Hepatocyte (in vitro differentiated cells): ENCODE results near the gene MAPK8IP1. TPM values are rescaled to one million over a fixed set of nuclear protein-coding genes. Genes with fewer than 3 reads are reported as not detected.

Experiments used
- DNase-seq: peaks from one replicate; pipeline ENCODE4 v3.0.0-alpha.2; 2016; ENCODE audit warnings: low spot score
- H2AFZ ChIP-seq: fragments of 200-600 bp; sonication (generic); 2 replicates; pipeline ENCODE4 v1.6.0; 2016; ENCODE audit warnings: antibody characterized with exemption, mild to moderate bottlenecking
- H3K27ac ChIP-seq: fragments of 200-600 bp; sonication (generic); 2 replicates; pipeline ENCODE4 v1.5.1; 2016; ENCODE audit warnings: mild to moderate bottlenecking
- H3K27me3 ChIP-seq: fragments of 200-600 bp; sonication (generic); 2 replicates; pipeline ENCODE4 v1.6.1; 2016
- H3K36me3 ChIP-seq: fragments of 200-600 bp; sonication (generic); replicated peaks from 2 replicates; pipeline ENCODE4 v1.5.1; 2016; ENCODE audit warnings: low read depth; ENCODE audit not compliant: insufficient read depth
- H3K4me1 ChIP-seq: fragments of 200-600 bp; sonication (generic); 2 replicates; pipeline ENCODE4 v1.5.1; 2016; ENCODE audit warnings: mild to moderate bottlenecking, moderate library complexity; ENCODE audit not compliant: insufficient read depth
- H3K4me2 ChIP-seq: fragments of 200-600 bp; sonication (generic); 2 replicates; pipeline ENCODE4 v1.6.0; 2016
- H3K4me3 ChIP-seq: fragments of 200-600 bp; sonication (generic); 2 replicates; pipeline ENCODE4 v1.5.1; 2016; ENCODE audit warnings: mild to moderate bottlenecking
- H3K79me2 ChIP-seq: fragments of 200-600 bp; sonication (generic); 2 replicates; pipeline ENCODE4 v1.6.0; 2017; ENCODE audit warnings: mild to moderate bottlenecking
- H3K9me2 ChIP-seq: fragments of 200-600 bp; sonication (generic); replicated peaks from 2 replicates; pipeline ENCODE4 v1.6.0; 2017; ENCODE audit warnings: mild to moderate bottlenecking; ENCODE audit not compliant: insufficient read depth
- H3K9me3 ChIP-seq: fragments of 200-600 bp; sonication (generic); 2 replicates; pipeline ENCODE4 v1.5.1; 2016; ENCODE audit warnings: low read depth, mild to moderate bottlenecking
- H4K20me1 ChIP-seq: fragments of 200-600 bp; sonication (generic); 2 replicates; pipeline ENCODE4 v1.6.0; 2016; ENCODE audit warnings: mild to moderate bottlenecking; ENCODE audit not compliant: insufficient read depth, poor library complexity, severe bottlenecking
- CTCF ChIP-seq: fragments of 200-600 bp; sonication (generic); IDR thresholded peaks from 2 replicates; pipeline ENCODE4 v1.5.1; 2016; ENCODE audit warnings: antibody characterized with exemption, mild to moderate bottlenecking; ENCODE audit not compliant: poor library complexity
- EZH2 ChIP-seq: fragments of 200-600 bp; sonication (generic); IDR thresholded peaks from 2 replicates; pipeline ENCODE4 v1.6.1; 2016; ENCODE audit warnings: antibody characterized with exemption, mild to moderate bottlenecking, borderline replicate concordance
- EZH2phosphoT487 ChIP-seq: fragments of 200-600 bp; sonication (generic); IDR thresholded peaks from one replicate; pipeline ENCODE4 v1.6.1; 2018; ENCODE audit warnings: antibody characterized with exemption, mild to moderate bottlenecking, low read depth, moderate library complexity; ENCODE audit not compliant: unreplicated experiment, severe bottlenecking
- WGBS: methylation state at CpG from one replicate; pipeline ENCODE4 v1.1.6; 2016; ENCODE audit warnings: low lambda C conversion rate; ENCODE audit errors: missing lambda C conversion rate; 5-methylcytosine and 5-hydroxymethylcytosine counted together
- polyA plus RNA-seq: library from polyadenylated mRNA; unstranded; fragments of >200 nt; fragmentation: Nextera tagmentation; extraction: Ambion mirVana; gene quantifications from 2 replicates; pipeline ENCODE4 v1.2.1, GENCODE V29; 2016
- total RNA-seq: library from RNA; depleted of rRNA; stranded (reverse); fragments of >200 nt; gene quantifications from 2 replicates; pipeline ENCODE4 v1.2.3, GENCODE V29; 2014

MAPK8IP1 gene
- total and polyA plus RNA-seq, 2 experiments from 2014 or later: 7.2 to 7.6 TPM

- TF ChIP-seq EZH2phosphoT487 (no peak), EZH2 (no peak), CTCF (no peak)
- H3K27me3 ChIP-seq: no peaks in the 10 kb centered on the region
- no peak for DNase-seq
- H2AFZ ChIP-seq: no peak overlapping the region
- H3K4me2 ChIP-seq: no peak overlapping the region
- H3K9me3 ChIP-seq: no peaks in the 10 kb centered on the region
- H3K4me1 ChIP-seq: peaks cover 5% of the 10 kb centered on the region
- H4K20me1 ChIP-seq: no peaks in the 10 kb centered on the region
- H3K79me2 ChIP-seq: no peaks in the 10 kb centered on the region
- no peaks in the 10 kb centered on the region for H3K9me2 ChIP-seq
- H3K27ac ChIP-seq: no peak overlapping the region
- H3K4me3 ChIP-seq: no peak overlapping the region
- peaks cover 8% of the 10 kb centered on the region for H3K36me3 ChIP-seq
Observed at GRCh38 chr11:45864041-45864440, 21.4 kb upstream of the MAPK8IP1 start.

- Histone ChIP-seq H3K4me3 (no peak overlapping the region), H3K9me2 (no peaks in the 10 kb centered on the region), H3K9me3 (no peaks in the 10 kb centered on the region), H3K36me3 (no peaks in the 10 kb centered on the region), H3K79me2 (no peaks in the 10 kb centered on the region), H3K27me3 (no peaks in the 10 kb centered on the region), H3K27ac (no peak overlapping the region), H3K4me1 (no peaks in the 10 kb centered on the region), H2AFZ (no peak overlapping the region), H3K4me2 (no peak overlapping the region), H4K20me1 (no peaks in the 10 kb centered on the region)
- 96% methylated on average over 12 of the region's 12 CpGs for WGBS
- DNase-seq: no peak
- TF ChIP-seq CTCF: no peak
- no peak for TF ChIP-seq EZH2
- no peak for TF ChIP-seq EZH2phosphoT487
Observed at GRCh38 chr11:45869551-45869950, 15.9 kb upstream of the MAPK8IP1 start.

GRCh38 chr11:45870706-45871105 lies 14.7 kb upstream of the MAPK8IP1 start:
- no peak for DNase-seq
- Histone ChIP-seq H3K79me2 (no peaks in the 10 kb centered on the region), H3K4me1 (no peaks in the 10 kb centered on the region), H3K9me3 (no peaks in the 10 kb centered on the region), H2AFZ (no peak overlapping the region), H3K36me3 (no peaks in the 10 kb centered on the region), H3K9me2 (no peaks in the 10 kb centered on the region), H3K27ac (no peak overlapping the region), H3K4me2 (no peak overlapping the region), H3K27me3 (no peaks in the 10 kb centered on the region), H4K20me1 (no peaks in the 10 kb centered on the region), H3K4me3 (no peak overlapping the region)
- 100% methylated on average over 4 of the region's 4 CpGs for WGBS
- TF ChIP-seq CTCF (no peak), EZH2phosphoT487 (no peak), EZH2 (no peak)

GRCh38 chr11:45871638-45872037 lies 13.8 kb upstream of the MAPK8IP1 start:
- no peaks in the 10 kb centered on the region for H3K36me3 ChIP-seq
- H3K27ac ChIP-seq: no peak overlapping the region
- no peak overlapping the region for H3K4me2 ChIP-seq
- no peaks in the 10 kb centered on the region for H3K9me2 ChIP-seq
- H3K4me3 ChIP-seq: no peak overlapping the region
- TF ChIP-seq EZH2phosphoT487 (no peak), CTCF (no peak), EZH2 (no peak)
- no peaks in the 10 kb centered on the region for H3K9me3 ChIP-seq
- no peak for DNase-seq
- H3K79me2 ChIP-seq: no peaks in the 10 kb centered on the region
- H4K20me1 ChIP-seq: no peaks in the 10 kb centered on the region
- H3K4me1 ChIP-seq: no peaks in the 10 kb centered on the region
- H3K27me3 ChIP-seq: no peaks in the 10 kb centered on the region
- H2AFZ ChIP-seq: no peak overlapping the region
- WGBS: 88% methylated on average over 2 of the region's 2 CpGs
